Activated naive CD8-positive, alpha-beta T cell treated with anti-CD3 and anti-CD28 coated beads, Interleukin-2, amount 50 U/mL, for 24 hours (primary cell): Measurements from ENCODE around the gene SEPTIN5.

Experiments
- ATAC-seq: fragments of 150-1000 bp; cut with Tn5 transposase; one replicate; pipeline ENCODE4 v1.10.0; 2021
- DNase-seq: peaks from one replicate; pipeline ENCODE4 v3.0.0; 2021
- H3K27ac Mint-ChIP-seq: one replicate; pipeline ENCODE4 v1.8.0; 2021; ENCODE audit warnings: mild to moderate bottlenecking, mixed read lengths
- H3K27me3 Mint-ChIP-seq: one replicate; pipeline ENCODE4 v1.8.0; 2021; ENCODE audit warnings: mixed read lengths
- H3K36me3 Mint-ChIP-seq: one replicate; pipeline ENCODE4 v1.8.0; 2021; ENCODE audit warnings: low read depth, mixed read lengths
- H3K4me1 Mint-ChIP-seq: one replicate; pipeline ENCODE4 v1.8.0; 2021; ENCODE audit warnings: mixed read lengths
- H3K4me3 Mint-ChIP-seq: one replicate; pipeline ENCODE4 v1.8.0; 2021; ENCODE audit warnings: mild to moderate bottlenecking, moderate library complexity, mixed read lengths
- H3K9me3 Mint-ChIP-seq: one replicate; pipeline ENCODE4 v1.8.0; 2021; ENCODE audit warnings: mixed read lengths

SEPTIN5 gene

GRCh38 chr22:19765477-19766239, 51.4 kb downstream of the SEPTIN5 start:
- H3K27me3 Mint-ChIP-seq: peaks cover 70% of the 10 kb centered on the region
- ATAC-seq (no peak), DNase-seq (no peak)
- no peak overlapping the region for H3K27ac Mint-ChIP-seq
- no peaks in the 10 kb centered on the region for H3K36me3 Mint-ChIP-seq
- H3K4me1 Mint-ChIP-seq: peaks cover 11% of the 10 kb centered on the region
- no peaks in the 10 kb centered on the region for H3K9me3 Mint-ChIP-seq
- peak overlapping the region; percentile 26 for H3K4me3 Mint-ChIP-seq

- peaks cover 71% of the 10 kb centered on the region for H3K27me3 Mint-ChIP-seq
- no peak overlapping the region for H3K4me3 Mint-ChIP-seq
- peaks cover 11% of the 10 kb centered on the region for H3K4me1 Mint-ChIP-seq
- ATAC-seq (no peak), DNase-seq (no peak)
- no peaks in the 10 kb centered on the region for H3K36me3 Mint-ChIP-seq
- no peaks in the 10 kb centered on the region for H3K9me3 Mint-ChIP-seq
- no peak overlapping the region for H3K27ac Mint-ChIP-seq
Observed at GRCh38 chr22:19766240-19766510, 51.9 kb downstream of the SEPTIN5 start.

- Mint-ChIP-seq H3K27me3 (peaks cover 71% of the 10 kb centered on the region), H3K36me3 (no peaks in the 10 kb centered on the region), H3K27ac (no peak overlapping the region), H3K4me1 (peaks cover 8% of the 10 kb centered on the region), H3K9me3 (no peaks in the 10 kb centered on the region), H3K4me3 (peak overlapping the region; percentile 34)
- DNase-seq: peak; percentile 63
- ATAC-seq: peak; percentile 70
Observed at GRCh38 chr22:19766511-19767426, 52.5 kb downstream of the SEPTIN5 start.

GRCh38 chr22:19767427-19768341, 53.4 kb downstream of the SEPTIN5 start:
- ATAC-seq (no peak), DNase-seq (no peak)
- H3K9me3 Mint-ChIP-seq: no peaks in the 10 kb centered on the region
- H3K4me1 Mint-ChIP-seq: peaks cover 8% of the 10 kb centered on the region
- no peaks in the 10 kb centered on the region for H3K36me3 Mint-ChIP-seq
- H3K27me3 Mint-ChIP-seq: peaks cover 72% of the 10 kb centered on the region
- no peak overlapping the region for H3K27ac Mint-ChIP-seq
- H3K4me3 Mint-ChIP-seq: no peak overlapping the region

- DNase-seq: no peak
- no peak overlapping the region for H3K4me3 Mint-ChIP-seq
Observed at GRCh38 chr22:19769393-19769715, 55.1 kb downstream of the SEPTIN5 start.

GRCh38 chr22:19770349-19771220, 56.3 kb downstream of the SEPTIN5 start:
- H3K4me1 Mint-ChIP-seq: peaks cover 8% of the 10 kb centered on the region
- H3K36me3 Mint-ChIP-seq: no peaks in the 10 kb centered on the region
- no peak for DNase-seq
- H3K27ac Mint-ChIP-seq: no peak overlapping the region
- no peaks in the 10 kb centered on the region for H3K9me3 Mint-ChIP-seq
- no peak overlapping the region for H3K4me3 Mint-ChIP-seq
- no peak for ATAC-seq
- peaks cover 64% of the 10 kb centered on the region for H3K27me3 Mint-ChIP-seq

More at GRCh38 chr22:19769393-19769715, 55.1 kb downstream of the SEPTIN5 start:
- H3K27ac Mint-ChIP-seq: no peak overlapping the region
- peaks cover 72% of the 10 kb centered on the region for H3K27me3 Mint-ChIP-seq
- H3K4me1 Mint-ChIP-seq: peaks cover 10% of the 10 kb centered on the region
- H3K9me3 Mint-ChIP-seq: no peaks in the 10 kb centered on the region
- H3K36me3 Mint-ChIP-seq: no peaks in the 10 kb centered on the region
- ATAC-seq: no peak

- ATAC-seq (no peak), DNase-seq (no peak)
- H3K4me3 Mint-ChIP-seq: no peak overlapping the region
- H3K4me1 Mint-ChIP-seq: peaks cover 11% of the 10 kb centered on the region
- H3K27ac Mint-ChIP-seq: no peak overlapping the region
- H3K9me3 Mint-ChIP-seq: no peaks in the 10 kb centered on the region
- H3K36me3 Mint-ChIP-seq: no peaks in the 10 kb centered on the region
- H3K27me3 Mint-ChIP-seq: peaks cover 62% of the 10 kb centered on the region
Observed at GRCh38 chr22:19772422-19772672, 58.0 kb downstream of the SEPTIN5 start.
